Cerebellar cortex (tissue), 1 donor: ENCODE results near the gene AXDND1.
"Not testable (repeated sequence)": the region's sequence is repeated elsewhere in the genome, so short reads cannot be mapped to it uniquely, and the experiment has no call there.

Experiments used
- DNase-seq: peaks from one replicate; pipeline ENCODE4 v3.0.0-alpha.2; 2015; ENCODE audit warnings: low spot score

Gene AXDND1

GRCh38 chr1:179369751-179370341 is 4.1 kb downstream of the AXDND1 start:
- DNase-seq = peak; percentile 80

- DNase-seq = no peak
Measured at GRCh38 chr1:179372160-179372559, 6.4 kb downstream of the AXDND1 start.

GRCh38 chr1:179376223-179376622 is 10.5 kb downstream of the AXDND1 start:
- DNase-seq = no peak

GRCh38 chr1:179380299-179380698 is 14.5 kb downstream of the AXDND1 start:
- no peak for DNase-seq

GRCh38 chr1:179384027-179384426 is 18.3 kb downstream of the AXDND1 start:
- DNase-seq = no peak

- no peak for DNase-seq
Measured at GRCh38 chr1:179385510-179385909, 19.7 kb downstream of the AXDND1 start.

- no peak for DNase-seq
Measured at GRCh38 chr1:179393721-179394120, 27.9 kb downstream of the AXDND1 start.

- not testable (repeated sequence) for DNase-seq
Measured at GRCh38 chr1:179399399-179399798, 33.6 kb downstream of the AXDND1 start.

GRCh38 chr1:179417760-179418159 is 52.0 kb downstream of the AXDND1 start:
- not testable (repeated sequence) for DNase-seq

- not testable (repeated sequence) for DNase-seq
Measured at GRCh38 chr1:179418706-179419105, 52.9 kb downstream of the AXDND1 start.

- no peak for DNase-seq
Measured at GRCh38 chr1:179424610-179425009, 58.8 kb downstream of the AXDND1 start.

- no peak for DNase-seq
Measured at GRCh38 chr1:179425186-179425585, 59.4 kb downstream of the AXDND1 start.

GRCh38 chr1:179437171-179437570 is 71.4 kb downstream of the AXDND1 start:
- DNase-seq = no peak

GRCh38 chr1:179439646-179440045 is 73.9 kb downstream of the AXDND1 start:
- not testable (repeated sequence) for DNase-seq

- not testable (repeated sequence) for DNase-seq
Measured at GRCh38 chr1:179440301-179440700, 74.5 kb downstream of the AXDND1 start.

- no peak for DNase-seq
Measured at GRCh38 chr1:179440971-179441370, 75.2 kb downstream of the AXDND1 start.

- DNase-seq = no peak
Measured at GRCh38 chr1:179441501-179441900, 75.7 kb downstream of the AXDND1 start.

GRCh38 chr1:179442846-179443245 is 77.1 kb downstream of the AXDND1 start:
- DNase-seq = not testable (repeated sequence)

GRCh38 chr1:179445593-179445992 is 79.8 kb downstream of the AXDND1 start:
- DNase-seq = no peak

- DNase-seq = peak; percentile 16
Measured at GRCh38 chr1:179447489-179447888, 81.7 kb downstream of the AXDND1 start.

GRCh38 chr1:179448437-179449149 is 82.8 kb downstream of the AXDND1 start:
- DNase-seq = no peak

- not testable (repeated sequence) for DNase-seq
Measured at GRCh38 chr1:179459606-179460206, 93.9 kb downstream of the AXDND1 start.

GRCh38 chr1:179465661-179466060 is 99.9 kb downstream of the AXDND1 start:
- not testable (repeated sequence) for DNase-seq
